Measurements from ENCODE around the gene NOTO. TPM values are rescaled to one million over a fixed set of nuclear protein-coding genes. Genes with fewer than 3 reads are reported as not detected.
A peak's percentile ranks its signal among the peaks of the same experiment; 100 is the strongest.

The NOTO gene
- total RNA-seq, 6 donors from 2014 or later = 0.09 to 0.15 (median 0.10) TPM; not detected in 3

DNA sequence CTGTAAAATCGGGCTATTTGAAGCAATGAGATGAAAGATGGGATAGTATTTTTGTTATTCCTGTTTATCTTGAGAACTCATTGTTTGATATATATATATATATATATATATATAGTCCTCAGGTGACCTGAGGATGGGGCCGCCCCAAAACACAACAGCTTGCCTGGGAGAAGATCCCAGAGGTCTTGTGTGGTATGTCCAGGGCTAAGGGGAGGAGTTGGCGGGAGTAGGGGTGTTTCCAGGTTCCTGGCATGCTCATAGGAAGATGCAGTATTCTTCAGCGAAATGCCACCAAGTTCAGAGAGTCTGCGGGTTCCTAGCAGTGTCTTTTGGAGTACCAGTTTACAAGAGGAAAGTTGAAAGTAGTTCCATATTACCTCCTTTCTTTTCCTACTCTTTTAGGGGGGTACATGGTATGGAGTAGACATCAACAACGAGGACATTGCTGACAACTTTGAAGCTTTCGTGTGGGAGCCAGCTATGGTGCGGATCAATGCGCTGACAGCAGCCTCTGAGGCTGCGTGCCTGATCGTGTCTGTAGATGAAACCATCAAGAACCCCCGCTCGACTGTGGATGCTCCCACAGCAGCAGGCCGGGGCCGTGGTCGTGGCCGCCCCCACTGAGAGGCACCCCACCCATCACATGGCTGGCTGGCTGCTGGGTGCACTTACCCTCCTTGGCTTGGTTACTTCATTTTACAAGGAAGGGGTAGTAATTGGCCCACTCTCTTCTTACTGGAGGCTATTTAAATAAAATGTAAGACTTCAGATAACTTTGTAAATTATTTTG is 50.1 kb downstream of the NOTO start:
- no peaks in the 10 kb centered on the region for H3K4me1 ChIP-seq
- no peaks in the 10 kb centered on the region for H3K27me3 ChIP-seq
- TF ChIP-seq, protein P1, sequence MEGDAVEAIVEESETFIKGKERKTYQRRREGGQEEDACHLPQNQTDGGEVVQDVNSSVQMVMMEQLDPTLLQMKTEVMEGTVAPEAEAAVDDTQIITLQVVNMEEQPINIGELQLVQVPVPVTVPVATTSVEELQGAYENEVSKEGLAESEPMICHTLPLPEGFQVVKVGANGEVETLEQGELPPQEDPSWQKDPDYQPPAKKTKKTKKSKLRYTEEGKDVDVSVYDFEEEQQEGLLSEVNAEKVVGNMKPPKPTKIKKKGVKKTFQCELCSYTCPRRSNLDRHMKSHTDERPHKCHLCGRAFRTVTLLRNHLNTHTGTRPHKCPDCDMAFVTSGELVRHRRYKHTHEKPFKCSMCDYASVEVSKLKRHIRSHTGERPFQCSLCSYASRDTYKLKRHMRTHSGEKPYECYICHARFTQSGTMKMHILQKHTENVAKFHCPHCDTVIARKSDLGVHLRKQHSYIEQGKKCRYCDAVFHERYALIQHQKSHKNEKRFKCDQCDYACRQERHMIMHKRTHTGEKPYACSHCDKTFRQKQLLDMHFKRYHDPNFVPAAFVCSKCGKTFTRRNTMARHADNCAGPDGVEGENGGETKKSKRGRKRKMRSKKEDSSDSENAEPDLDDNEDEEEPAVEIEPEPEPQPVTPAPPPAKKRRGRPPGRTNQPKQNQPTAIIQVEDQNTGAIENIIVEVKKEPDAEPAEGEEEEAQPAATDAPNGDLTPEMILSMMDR (IDR thresholded peaks at IDR 0.05) = no peak
- TF ChIP-seq EP300 (IDR thresholded peaks at IDR 0.05) (no peak), POLR2AphosphoS5 (IDR thresholded peaks at IDR 0.05) (no peak), POLR2A (IDR thresholded peaks at IDR 0.05) (no peak)
- 89 to 90% methylated on average over 16 to 17 of the region's 17 CpGs for WGBS, 2 donors
- no peak overlapping the region for H3K27ac ChIP-seq
- DNase-seq (peak in 1 of 2 donors; percentile 75), ATAC-seq (ENCODE audit: low FRiP score in 2 of 2) (no peak)
- no peak overlapping the region for H3K4me3 ChIP-seq
- peaks cover 47 to 80% (median 71%) of the 10 kb centered on the region in 4 donors for H3K36me3 ChIP-seq
- H3K9me3 ChIP-seq = no peaks in the 10 kb centered on the region

DNA sequence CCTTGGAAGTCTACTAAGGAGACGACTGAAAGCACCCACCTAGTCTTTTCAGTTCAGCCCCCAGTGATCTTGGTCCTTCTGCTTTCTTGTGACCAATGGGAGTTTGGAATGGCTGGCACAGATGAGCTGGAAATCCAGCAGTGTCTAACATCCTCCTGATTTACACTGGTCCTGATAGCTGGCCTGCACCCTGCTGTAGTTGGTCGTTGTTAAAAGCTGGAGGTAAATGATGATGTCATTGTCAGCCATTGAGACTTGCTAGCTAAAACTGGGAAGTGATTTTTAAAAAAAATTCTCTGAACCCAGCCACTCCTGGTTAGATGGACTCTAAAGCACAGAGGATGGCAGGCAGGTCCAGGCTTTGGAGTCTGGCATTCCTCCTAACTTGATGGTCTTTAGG is 51.0 kb downstream of the NOTO start:
- Histone ChIP-seq H3K9me3 (no peaks in the 10 kb centered on the region), H3K27me3 (no peaks in the 10 kb centered on the region), H3K27ac (no peak overlapping the region), H3K36me3 (peaks cover 42 to 71% (median 62%) of the 10 kb centered on the region in 4 donors), H3K4me1 (no peaks in the 10 kb centered on the region), H3K4me3 (no peak overlapping the region)
- 66 to 75% methylated on average over 2 of the region's 2 CpGs for WGBS, 2 donors
- ATAC-seq (ENCODE audit: low FRiP score in 2 of 2) = no peak
- TF ChIP-seq EP300 (IDR thresholded peaks at IDR 0.05) = no peak
- TF ChIP-seq POLR2AphosphoS5 (IDR thresholded peaks at IDR 0.05) = no peak
- TF ChIP-seq POLR2A (IDR thresholded peaks at IDR 0.05) = no peak
- TF ChIP-seq, protein P1 (IDR thresholded peaks at IDR 0.05) = no peak
- DNase-seq = no peak

DNA sequence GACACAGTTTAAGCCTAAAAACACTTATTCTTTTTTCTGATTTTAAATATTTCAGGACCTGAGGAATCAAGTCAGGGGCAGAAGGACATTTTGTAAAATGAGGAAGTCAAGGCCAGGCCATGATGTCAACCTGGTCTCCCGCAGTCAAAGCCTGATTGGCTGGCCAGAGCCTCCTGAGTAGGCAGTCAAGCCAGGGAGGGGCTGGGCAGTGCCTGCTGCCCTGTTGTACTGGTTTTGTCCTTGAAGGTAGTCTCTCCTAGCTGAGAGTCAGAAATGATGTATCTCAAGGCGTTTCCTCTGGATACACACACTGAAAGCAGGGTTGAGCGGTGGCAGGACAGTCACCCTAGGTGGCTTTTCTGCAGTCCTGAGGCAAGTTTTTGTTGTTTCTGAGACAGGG is 51.5 kb downstream of the NOTO start:
- DNase-seq (no peak), ATAC-seq (ENCODE audit: low FRiP score in 2 of 2) (no peak)
- Histone ChIP-seq H3K4me1 (no peaks in the 10 kb centered on the region), H3K27me3 (no peaks in the 10 kb centered on the region), H3K36me3 (peaks cover 37 to 66% (median 57%) of the 10 kb centered on the region in 4 donors), H3K27ac (no peak overlapping the region), H3K4me3 (no peak overlapping the region), H3K9me3 (no peaks in the 10 kb centered on the region)
- WGBS, 2 donors = 88% methylated on average over 2 to 3 of the region's 3 CpGs
- TF ChIP-seq POLR2AphosphoS5 (IDR thresholded peaks at IDR 0.05) (no peak), EP300 (IDR thresholded peaks at IDR 0.05) (no peak), POLR2A (IDR thresholded peaks at IDR 0.05) (no peak)
- TF ChIP-seq, protein P1 (IDR thresholded peaks at IDR 0.05) = no peak

DNA sequence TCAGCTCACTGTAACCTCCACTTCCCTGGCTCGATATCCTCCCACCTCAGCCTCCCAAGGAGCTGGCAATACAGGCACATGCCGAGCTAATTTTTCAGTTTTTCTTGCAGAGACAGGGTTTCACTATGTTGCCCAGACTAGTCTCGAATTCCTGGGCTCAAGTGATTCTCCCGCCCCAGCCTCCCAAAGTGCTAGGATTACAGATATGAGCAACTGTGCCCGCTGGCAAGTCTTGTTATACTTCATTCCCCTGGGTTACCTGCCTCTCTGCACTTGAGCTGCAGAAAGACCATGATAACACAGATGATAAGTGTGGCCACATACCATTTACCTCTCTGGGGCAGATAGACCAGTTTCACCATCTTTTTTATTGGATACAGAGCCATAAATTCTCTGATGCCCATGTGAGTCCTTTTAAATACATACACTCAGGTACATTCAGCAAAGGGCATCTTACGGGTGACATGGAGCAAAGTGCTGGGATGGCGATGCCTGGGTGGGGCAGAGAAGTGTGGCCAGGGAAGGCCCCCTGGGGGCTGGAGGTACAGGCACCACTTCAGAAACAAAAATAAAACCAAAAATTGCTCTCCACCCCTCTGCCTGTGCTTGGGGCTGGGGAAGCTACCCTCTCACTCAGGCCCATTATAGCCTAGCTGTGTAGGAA is 52.1 kb downstream of the NOTO start:
- H3K9me3 ChIP-seq = no peaks in the 10 kb centered on the region
- ATAC-seq (ENCODE audit: low FRiP score in 2 of 2) = no peak
- peaks cover 32 to 60% (median 51%) of the 10 kb centered on the region in 4 donors for H3K36me3 ChIP-seq
- H3K27me3 ChIP-seq = no peaks in the 10 kb centered on the region
- H3K4me3 ChIP-seq = no peak overlapping the region
- H3K4me1 ChIP-seq = no peaks in the 10 kb centered on the region
- TF ChIP-seq EP300 (IDR thresholded peaks at IDR 0.05) = no peak
- no peak overlapping the region for H3K27ac ChIP-seq
- no peak for DNase-seq
- WGBS, 2 donors = 94 to 95% methylated on average over 7 of the region's 7 CpGs

DNA sequence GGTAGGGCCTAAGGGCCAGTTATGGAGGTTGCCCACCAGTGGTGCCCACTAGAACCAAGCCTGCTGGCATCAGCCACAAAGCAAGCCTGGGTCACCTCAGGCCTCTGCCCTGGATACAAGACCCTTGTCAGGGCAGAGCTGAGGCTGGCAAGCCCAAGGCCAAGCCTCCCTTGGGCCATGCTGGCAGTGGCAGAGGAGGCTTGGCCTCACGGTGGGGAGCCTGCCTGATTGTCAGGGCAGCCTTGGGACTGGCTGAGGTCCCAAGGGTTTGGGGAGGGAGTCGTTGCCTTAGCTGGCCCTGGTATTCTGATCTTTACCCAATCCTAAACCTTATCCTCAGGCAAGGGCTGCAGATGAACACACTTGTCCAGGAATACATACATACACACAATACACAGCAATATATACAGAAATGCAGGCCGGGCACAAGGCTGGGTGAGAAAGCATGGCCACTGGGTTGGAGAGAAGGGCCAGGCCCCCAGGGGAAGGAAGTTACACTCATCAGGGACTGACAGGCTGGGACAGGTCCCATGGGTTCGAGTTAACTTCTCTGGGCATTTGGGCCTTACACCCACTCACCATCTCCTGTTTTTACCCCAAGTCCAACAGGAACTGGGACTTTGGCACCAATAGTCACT is 52.8 kb downstream of the NOTO start:
- Histone ChIP-seq H3K9me3 (no peaks in the 10 kb centered on the region), H3K4me3 (no peak overlapping the region), H3K4me1 (no peaks in the 10 kb centered on the region), H3K36me3 (peaks cover 26 to 54% (median 45%) of the 10 kb centered on the region in 4 donors), H3K27me3 (no peaks in the 10 kb centered on the region), H3K27ac (no peak overlapping the region)
- ATAC-seq (ENCODE audit: low FRiP score in 2 of 2) (no peak), DNase-seq (no peak)
- 40 to 83% methylated on average over 1 to 4 of the region's 4 CpGs for WGBS, 2 donors
- TF ChIP-seq POLR2A (IDR thresholded peaks at IDR 0.05) (no peak), EP300 (IDR thresholded peaks at IDR 0.05) (no peak), POLR2AphosphoS5 (IDR thresholded peaks at IDR 0.05) (no peak)

Measured in upper lobe of left lung (tissue), 6 donors.